ENCODE data around the gene IRF6. TPM values are rescaled to one million over a fixed set of nuclear protein-coding genes. Genes with fewer than 3 reads are reported as not detected.

Gene IRF6
- total RNA-seq, 4 donors from 2014 or later, result 9.9 to 66.4 (median 52.2) TPM

DNA sequence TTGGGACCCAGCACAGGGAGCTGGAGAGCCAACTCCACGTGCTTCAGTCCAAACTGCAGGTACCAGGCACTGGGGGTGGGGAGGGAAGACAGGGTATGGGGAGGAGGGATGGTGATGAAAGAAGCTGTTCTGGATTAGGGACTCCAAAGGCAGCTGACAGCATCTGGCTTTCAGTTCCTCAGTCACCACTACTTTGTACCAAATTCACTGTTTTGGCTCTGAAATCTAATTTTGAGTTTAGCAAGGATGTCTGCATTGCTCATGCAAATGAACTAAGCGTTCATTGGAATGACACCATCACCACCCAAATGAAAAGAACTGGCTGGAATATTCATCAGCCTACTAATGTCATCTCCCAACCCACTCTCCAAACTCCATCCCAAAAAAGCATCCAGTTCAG is 30.3 kb downstream of the IRF6 start:
- Histone ChIP-seq H3K4me3 (no peak overlapping the region), H3K4me1 (peaks cover 0 to 6% (median 0%) of the 10 kb centered on the region in 4 donors), H3K9me3 (no peaks in the 10 kb centered on the region), H3K36me3 (no peaks in the 10 kb centered on the region), H3K27me3 (no peaks in the 10 kb centered on the region), H3K27ac (peak overlapping the region in 1 of 4 donors; percentile 48)
- DNase-seq, result no peak
- no peak for TF ChIP-seq CTCF (IDR thresholded peaks at IDR 0.05)
- no peak for TF ChIP-seq POLR2A (IDR thresholded peaks at IDR 0.05)

DNA sequence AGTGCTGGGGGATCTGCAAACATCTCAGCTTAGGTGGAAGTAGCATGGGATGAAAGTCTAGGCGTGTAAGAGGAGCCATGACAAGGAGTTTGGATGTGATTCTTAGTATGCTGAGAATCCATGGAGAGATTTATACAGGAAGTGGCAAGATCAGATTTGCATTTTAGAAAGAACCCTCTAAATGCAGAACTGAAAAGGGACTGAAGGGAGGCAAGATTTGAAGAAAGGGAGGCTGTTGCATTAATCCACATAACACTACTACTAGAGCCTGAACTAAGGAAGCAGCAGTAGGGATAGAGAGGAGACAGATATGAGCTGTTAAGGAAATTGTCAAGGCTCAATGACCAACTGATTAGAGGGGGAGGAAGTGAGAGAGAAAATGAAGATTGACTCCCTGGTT is 31.4 kb downstream of the IRF6 start:
- TF ChIP-seq POLR2A (IDR thresholded peaks at IDR 0.05) (no peak), CTCF (IDR thresholded peaks at IDR 0.05) (no peak)
- H3K9me3 ChIP-seq, result no peaks in the 10 kb centered on the region
- H3K4me3 ChIP-seq, result no peak overlapping the region
- H3K27ac ChIP-seq, result peak overlapping the region in 1 of 4 donors; percentile 48
- H3K27me3 ChIP-seq, result no peaks in the 10 kb centered on the region
- no peaks in the 10 kb centered on the region for H3K36me3 ChIP-seq
- no peak for DNase-seq
- peaks cover 0 to 8% (median 0%) of the 10 kb centered on the region in 4 donors for H3K4me1 ChIP-seq

DNA sequence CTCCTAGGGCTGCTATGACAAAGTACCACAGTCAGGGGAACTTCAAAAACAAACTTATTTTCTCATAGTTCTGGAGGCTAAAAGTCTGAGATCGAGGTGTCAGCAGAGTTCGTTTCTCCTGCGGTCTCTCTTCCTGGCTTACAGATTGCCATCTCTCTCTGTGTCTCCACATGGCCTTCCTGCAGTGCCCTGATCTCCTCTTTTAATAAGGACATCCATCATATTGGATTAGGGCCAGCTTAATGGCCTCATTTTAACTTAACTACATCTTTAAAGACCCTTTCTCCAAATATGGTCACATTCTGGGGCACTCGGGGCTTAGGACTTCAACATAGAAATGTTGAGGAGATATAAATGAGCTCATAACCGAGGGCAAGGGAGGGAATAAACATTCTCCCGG is 33.8 kb downstream of the IRF6 start:
- no peak for DNase-seq
- H3K9me3 ChIP-seq, result no peaks in the 10 kb centered on the region
- no peak overlapping the region for H3K4me3 ChIP-seq
- TF ChIP-seq POLR2A (IDR thresholded peaks at IDR 0.05) (no peak), CTCF (IDR thresholded peaks at IDR 0.05) (no peak)
- no peaks in the 10 kb centered on the region for H3K27me3 ChIP-seq
- H3K36me3 ChIP-seq, result no peaks in the 10 kb centered on the region
- H3K4me1 ChIP-seq, result peaks cover 0 to 13% (median 7%) of the 10 kb centered on the region in 4 donors
- H3K27ac ChIP-seq, result peak overlapping the region in 1 of 4 donors; percentile 39

DNA sequence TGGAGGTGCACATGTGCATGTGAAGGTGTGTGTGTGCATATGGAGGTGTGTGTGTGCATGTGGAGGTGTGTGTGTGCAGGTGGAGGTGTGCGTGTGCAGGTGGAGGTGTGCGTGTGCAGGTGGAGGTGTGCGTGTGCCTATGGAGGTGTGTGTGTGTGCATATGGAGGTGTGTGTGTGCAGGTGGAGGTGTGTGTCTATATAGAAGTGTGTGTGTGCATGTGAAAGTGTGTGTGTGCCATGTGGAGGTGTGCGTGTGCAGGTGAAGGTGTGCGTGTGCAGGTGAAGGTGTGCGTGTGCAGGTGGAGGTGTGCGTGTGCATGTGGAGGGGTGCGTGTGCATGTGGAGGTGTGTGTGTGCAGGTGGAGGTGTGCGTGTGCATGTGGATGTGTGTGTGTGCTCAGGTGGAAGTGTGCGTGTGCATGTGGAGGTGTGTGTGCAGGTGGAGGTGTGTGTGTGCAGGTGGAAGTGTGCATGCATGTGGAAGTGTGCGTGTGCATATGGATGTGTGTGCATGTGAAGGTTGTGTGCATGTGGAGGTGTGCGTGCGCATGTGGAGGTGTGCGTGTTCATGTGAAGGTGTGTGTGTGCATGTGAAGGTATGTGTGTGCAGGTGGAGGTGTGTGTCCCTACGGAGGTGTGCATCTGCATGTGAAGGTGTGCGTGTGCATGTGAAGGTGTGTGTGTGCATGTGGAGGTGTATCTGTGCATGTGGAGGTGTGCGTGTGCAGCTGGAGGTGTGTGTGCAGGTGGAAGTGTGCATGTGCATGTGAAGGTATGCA is 35.1 kb downstream of the IRF6 start:
- H3K4me3 ChIP-seq, result peak overlapping the region; percentile 33 to 49 (median 39)
- no peak for TF ChIP-seq CTCF (IDR thresholded peaks at IDR 0.05)
- no peak for TF ChIP-seq POLR2A (IDR thresholded peaks at IDR 0.05)
- DNase-seq, result no peak
- H3K27me3 ChIP-seq, result no peaks in the 10 kb centered on the region
- no peaks in the 10 kb centered on the region for H3K9me3 ChIP-seq
- peak overlapping the region in 2 of 4 donors; percentile 72 to 85 for H3K27ac ChIP-seq
- no peaks in the 10 kb centered on the region for H3K36me3 ChIP-seq
- peaks cover 0 to 16% (median 9%) of the 10 kb centered on the region in 4 donors for H3K4me1 ChIP-seq

DNA sequence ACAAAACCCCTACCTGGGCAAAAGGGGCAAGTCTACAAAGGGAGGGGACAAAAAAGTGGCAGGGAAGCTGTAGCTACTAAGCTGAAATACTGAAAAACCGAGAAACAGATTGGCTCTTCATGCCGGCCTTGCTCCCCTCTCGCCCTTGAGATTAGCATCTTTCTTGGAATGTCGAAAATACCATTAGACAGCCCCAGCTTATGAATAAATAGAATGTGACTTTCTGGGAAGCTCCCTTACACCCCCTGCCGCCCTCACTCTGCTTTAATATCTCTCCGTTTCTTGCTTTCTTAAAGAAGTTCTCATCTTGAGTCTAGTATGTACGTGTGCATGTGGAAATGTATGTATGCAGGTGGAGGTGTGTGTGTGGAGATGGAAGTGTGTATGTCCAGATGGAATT is 36.0 kb downstream of the IRF6 start:
- H3K4me3 ChIP-seq, result peak overlapping the region; percentile 33 to 49 (median 39)
- peak overlapping the region; percentile 72 to 85 (median 78) for H3K27ac ChIP-seq
- no peaks in the 10 kb centered on the region for H3K27me3 ChIP-seq
- peaks cover 0 to 16% (median 9%) of the 10 kb centered on the region in 4 donors for H3K4me1 ChIP-seq
- no peaks in the 10 kb centered on the region for H3K9me3 ChIP-seq
- TF ChIP-seq CTCF (IDR thresholded peaks at IDR 0.05) (no peak), POLR2A (IDR thresholded peaks at IDR 0.05) (no peak)
- DNase-seq, result no peak
- H3K36me3 ChIP-seq, result no peaks in the 10 kb centered on the region
